Bone marrow (tissue), 2 donors: ENCODE results near the gene ALKBH2.
A peak's percentile ranks its signal among the peaks of the same experiment; 100 is the strongest.
"Not testable (repeated sequence)": the region's sequence is repeated elsewhere in the genome, so short reads cannot be mapped to it uniquely, and the experiment has no call there.

ENCODE experiments used
- DNase-seq, 2 donors: peaks; one replicate each; lab custom pipeline; 2025; lab: John Stamatoyannopoulos, UW

ALKBH2 gene

GRCh38 chr12:109069307-109070271 lies 23.7 kb downstream of the ALKBH2 start:
- no peak for DNase-seq

- no peak for DNase-seq
Observed at GRCh38 chr12:109065853-109066193, 27.4 kb downstream of the ALKBH2 start.

- DNase-seq = no peak
Observed at GRCh38 chr12:109065154-109065852, 28.0 kb downstream of the ALKBH2 start.

- DNase-seq = no peak
Observed at GRCh38 chr12:109064143-109064542, 29.1 kb downstream of the ALKBH2 start.

- no peak for DNase-seq
Observed at GRCh38 chr12:109058773-109059172, 34.5 kb downstream of the ALKBH2 start.

- no peak for DNase-seq
Observed at GRCh38 chr12:109057376-109057775, 35.9 kb downstream of the ALKBH2 start.

GRCh38 chr12:109056891-109057290 lies 36.4 kb downstream of the ALKBH2 start:
- no peak for DNase-seq

GRCh38 chr12:109054520-109054919 lies 38.8 kb downstream of the ALKBH2 start:
- no peak for DNase-seq

- DNase-seq = not testable (repeated sequence)
Observed at GRCh38 chr12:109054124-109054513, 39.2 kb downstream of the ALKBH2 start.

GRCh38 chr12:109053382-109054123 lies 39.7 kb downstream of the ALKBH2 start:
- DNase-seq = peak in 1 of 2 donors; percentile 71

GRCh38 chr12:109052414-109053323 lies 40.6 kb downstream of the ALKBH2 start, which contains the start of gene USP30:
Gene USP30, plus strand, starts transcription at chr12:109052576. Its CDS starts 103 bp downstream, at chr12:109052679.
- peak; percentile 70 to 74 for DNase-seq

- no peak for DNase-seq
Observed at GRCh38 chr12:109052097-109052413, 41.2 kb downstream of the ALKBH2 start.

GRCh38 chr12:109049794-109050193 lies 43.5 kb downstream of the ALKBH2 start:
- DNase-seq = not testable (repeated sequence)

GRCh38 chr12:109048706-109049105 lies 44.6 kb downstream of the ALKBH2 start:
- DNase-seq = not testable (repeated sequence)

GRCh38 chr12:109047081-109047805 lies 46.0 kb downstream of the ALKBH2 start:
- DNase-seq = no peak

GRCh38 chr12:109044241-109044640 lies 49.0 kb downstream of the ALKBH2 start:
- DNase-seq = no peak
